ENCODE data around the gene NBEA. TPM values are rescaled to one million over a fixed set of nuclear protein-coding genes. Genes with fewer than 3 reads are reported as not detected.

Gene NBEA
- total and polyA plus RNA-seq, 7 donors: 0.46 to 47.6 (median 38.0) TPM

DNA sequence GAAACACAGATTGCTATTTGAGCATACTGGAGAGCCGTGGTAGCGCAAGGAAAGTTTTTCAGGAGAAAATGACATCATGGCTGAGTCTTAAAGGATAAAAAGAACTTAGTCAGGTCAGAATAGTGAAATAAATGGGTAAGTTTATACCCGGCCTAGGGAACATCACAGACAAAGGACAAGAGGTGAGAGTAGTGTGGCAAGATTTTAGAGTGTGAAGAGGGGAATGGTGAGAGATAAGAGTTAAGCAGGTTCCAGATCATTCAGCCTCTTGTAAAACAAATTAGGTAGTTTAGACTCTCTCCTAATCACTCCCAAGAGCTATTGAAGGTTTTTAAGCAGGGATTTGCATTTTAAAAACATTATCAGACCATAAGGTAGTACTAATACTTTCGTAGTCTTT is 650.4 kb downstream of the NBEA start:
- DNase-seq: no peak
- no peaks in the 10 kb centered on the region for H3K27me3 ChIP-seq
- H3K4me3 ChIP-seq: no peak overlapping the region
- H3K4me1 ChIP-seq: peaks cover 0 to under 1% (median 0%) of the 10 kb centered on the region in 4 donors
- H3K27ac ChIP-seq: no peak overlapping the region
- intact Hi-C loops (cut with DNase I): no loop called here
- peaks cover 0 to 7% (median 0%) of the 10 kb centered on the region in 4 donors for H3K36me3 ChIP-seq
- H3K9me3 ChIP-seq: no peaks in the 10 kb centered on the region
- WGBS, 2 donors: 89 to 91% methylated on average over 4 of the region's 4 CpGs
- TF ChIP-seq POLR2A (IDR thresholded peaks at IDR 0.05) (no peak), POLR2AphosphoS5 (IDR thresholded peaks at IDR 0.05) (no peak), EP300 (IDR thresholded peaks at IDR 0.05) (no peak)
- TF ChIP-seq, protein P1, sequence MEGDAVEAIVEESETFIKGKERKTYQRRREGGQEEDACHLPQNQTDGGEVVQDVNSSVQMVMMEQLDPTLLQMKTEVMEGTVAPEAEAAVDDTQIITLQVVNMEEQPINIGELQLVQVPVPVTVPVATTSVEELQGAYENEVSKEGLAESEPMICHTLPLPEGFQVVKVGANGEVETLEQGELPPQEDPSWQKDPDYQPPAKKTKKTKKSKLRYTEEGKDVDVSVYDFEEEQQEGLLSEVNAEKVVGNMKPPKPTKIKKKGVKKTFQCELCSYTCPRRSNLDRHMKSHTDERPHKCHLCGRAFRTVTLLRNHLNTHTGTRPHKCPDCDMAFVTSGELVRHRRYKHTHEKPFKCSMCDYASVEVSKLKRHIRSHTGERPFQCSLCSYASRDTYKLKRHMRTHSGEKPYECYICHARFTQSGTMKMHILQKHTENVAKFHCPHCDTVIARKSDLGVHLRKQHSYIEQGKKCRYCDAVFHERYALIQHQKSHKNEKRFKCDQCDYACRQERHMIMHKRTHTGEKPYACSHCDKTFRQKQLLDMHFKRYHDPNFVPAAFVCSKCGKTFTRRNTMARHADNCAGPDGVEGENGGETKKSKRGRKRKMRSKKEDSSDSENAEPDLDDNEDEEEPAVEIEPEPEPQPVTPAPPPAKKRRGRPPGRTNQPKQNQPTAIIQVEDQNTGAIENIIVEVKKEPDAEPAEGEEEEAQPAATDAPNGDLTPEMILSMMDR (IDR thresholded peaks at IDR 0.05): no peak

DNA sequence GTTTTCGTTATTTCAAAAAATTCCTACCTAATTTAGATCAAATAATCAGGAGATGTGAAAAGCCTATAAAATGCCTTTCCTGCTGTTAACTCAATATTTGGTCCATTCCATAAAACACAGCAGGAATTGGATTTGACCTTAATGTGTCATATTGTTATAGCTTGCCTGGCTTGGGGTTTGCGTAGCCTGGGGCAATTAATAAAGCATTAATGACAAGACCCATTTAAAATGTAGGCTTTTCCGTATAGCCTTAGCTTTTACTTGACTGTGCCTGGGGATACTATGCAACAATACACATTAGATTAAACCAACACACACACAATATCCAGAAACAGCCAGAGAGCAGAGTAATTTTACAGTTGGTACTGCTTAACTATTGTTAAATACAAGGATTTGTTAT is 651.6 kb downstream of the NBEA start:
- TF ChIP-seq POLR2AphosphoS5 (IDR thresholded peaks at IDR 0.05) (no peak), POLR2A (IDR thresholded peaks at IDR 0.05) (no peak), EP300 (IDR thresholded peaks at IDR 0.05) (no peak)
- TF ChIP-seq, protein P1 (IDR thresholded peaks at IDR 0.05): no peak
- Histone ChIP-seq H3K4me3 (no peak overlapping the region), H3K36me3 (peaks cover 0 to 7% (median 0%) of the 10 kb centered on the region in 4 donors), H3K9me3 (no peaks in the 10 kb centered on the region), H3K4me1 (peaks cover 0 to 12% (median 9%) of the 10 kb centered on the region in 4 donors), H3K27ac (no peak overlapping the region), H3K27me3 (no peaks in the 10 kb centered on the region)
- DNase-seq: no peak
- intact Hi-C loops (cut with DNase I): no loop called here
- 91 to 93% methylated on average over 3 of the region's 3 CpGs for WGBS, 2 donors

DNA sequence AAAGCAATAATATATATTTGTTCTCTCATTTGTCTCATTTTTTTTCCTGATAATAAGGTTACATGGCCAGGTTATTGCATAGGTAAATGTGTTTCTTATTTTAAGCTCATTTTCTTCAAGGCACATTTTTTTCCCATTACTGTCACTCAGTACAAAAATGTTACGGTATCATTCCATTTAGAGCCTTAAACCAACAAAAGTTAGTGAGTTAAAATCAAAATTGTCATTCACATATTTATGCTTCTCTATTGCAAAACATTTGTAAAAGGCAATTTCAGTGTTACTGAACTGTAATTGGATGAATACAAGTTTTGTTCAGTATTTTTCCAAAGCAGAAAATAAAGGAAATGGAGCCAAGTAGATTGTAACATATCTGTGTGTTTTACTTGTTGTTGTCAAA is 652.0 kb downstream of the NBEA start:
- peaks cover 0 to 16% (median 14%) of the 10 kb centered on the region in 4 donors for H3K4me1 ChIP-seq
- H3K9me3 ChIP-seq: no peaks in the 10 kb centered on the region
- intact Hi-C loops (cut with DNase I): no loop called here
- peaks cover 0 to 7% (median 0%) of the 10 kb centered on the region in 4 donors for H3K36me3 ChIP-seq
- no peak for TF ChIP-seq POLR2AphosphoS5 (IDR thresholded peaks at IDR 0.05)
- no peak for TF ChIP-seq EP300 (IDR thresholded peaks at IDR 0.05)
- TF ChIP-seq, protein P1 (IDR thresholded peaks at IDR 0.05): no peak
- no peak for TF ChIP-seq POLR2A (IDR thresholded peaks at IDR 0.05)
- H3K27me3 ChIP-seq: no peaks in the 10 kb centered on the region
- no peak overlapping the region for H3K27ac ChIP-seq
- DNase-seq: no peak
- WGBS, 2 donors: 89 to 93% methylated on average over 1 of the region's 1 CpG
- H3K4me3 ChIP-seq: no peak overlapping the region

DNA sequence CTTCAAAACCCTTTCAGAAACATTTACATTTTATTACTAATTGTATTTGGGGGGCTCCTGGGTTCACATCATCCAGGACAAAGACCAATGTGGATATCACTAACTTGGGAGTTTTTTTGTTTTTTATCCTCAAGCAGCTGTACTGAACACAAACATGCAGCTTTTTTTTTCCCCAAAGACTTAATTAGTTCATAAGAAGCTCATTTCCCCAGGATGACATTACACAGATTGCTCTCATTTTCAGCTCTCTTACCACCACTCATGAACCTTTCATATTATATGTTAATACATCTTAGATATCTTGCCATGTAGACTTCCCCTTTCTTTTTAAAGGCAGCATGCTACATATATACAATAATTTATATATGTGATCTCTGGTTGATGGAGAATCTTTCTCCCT is 653.1 kb downstream of the NBEA start:
- Histone ChIP-seq H3K27me3 (no peaks in the 10 kb centered on the region), H3K36me3 (peaks cover 0 to 7% (median 0%) of the 10 kb centered on the region in 4 donors), H3K9me3 (no peaks in the 10 kb centered on the region), H3K4me3 (no peak overlapping the region), H3K27ac (no peak overlapping the region), H3K4me1 (peaks cover 0 to 21% (median 18%) of the 10 kb centered on the region in 4 donors)
- intact Hi-C loops (cut with DNase I): no loop called here
- TF ChIP-seq POLR2AphosphoS5 (IDR thresholded peaks at IDR 0.05) (no peak), POLR2A (IDR thresholded peaks at IDR 0.05) (no peak), EP300 (IDR thresholded peaks at IDR 0.05) (no peak)
- TF ChIP-seq, protein P1 (IDR thresholded peaks at IDR 0.05): no peak
- no peak for DNase-seq

All from sigmoid colon (tissue), 7 donors.